Measurements from ENCODE around the gene LTBP3. TPM values are rescaled to one million over a fixed set of nuclear protein-coding genes. Genes with fewer than 3 reads are reported as not detected.

LTBP3 gene
- total RNA-seq, 1 donor from 2014 or later = 86.4 TPM

- no peak overlapping the region for H3K4me3 Mint-ChIP-seq (ENCODE audit: low read depth)
- intact Hi-C loops (cut with micrococcal nuclease) = no loop called here
- DNase-seq (ENCODE audit: low spot score) = no peak
- H3K9me3 Mint-ChIP-seq = no peaks in the 10 kb centered on the region
- no peaks in the 10 kb centered on the region for H3K27me3 Mint-ChIP-seq (ENCODE audit: low read depth)
- no peaks in the 10 kb centered on the region for H3K36me3 Mint-ChIP-seq (ENCODE audit: low read depth)
- no peak overlapping the region for H3K27ac Mint-ChIP-seq
- peaks cover 28% of the 10 kb centered on the region for H3K4me1 Mint-ChIP-seq (ENCODE audit: low read depth)
Measured at GRCh38 chr11:65500387-65501185, 57.6 kb downstream of the LTBP3 start.

DNA sequence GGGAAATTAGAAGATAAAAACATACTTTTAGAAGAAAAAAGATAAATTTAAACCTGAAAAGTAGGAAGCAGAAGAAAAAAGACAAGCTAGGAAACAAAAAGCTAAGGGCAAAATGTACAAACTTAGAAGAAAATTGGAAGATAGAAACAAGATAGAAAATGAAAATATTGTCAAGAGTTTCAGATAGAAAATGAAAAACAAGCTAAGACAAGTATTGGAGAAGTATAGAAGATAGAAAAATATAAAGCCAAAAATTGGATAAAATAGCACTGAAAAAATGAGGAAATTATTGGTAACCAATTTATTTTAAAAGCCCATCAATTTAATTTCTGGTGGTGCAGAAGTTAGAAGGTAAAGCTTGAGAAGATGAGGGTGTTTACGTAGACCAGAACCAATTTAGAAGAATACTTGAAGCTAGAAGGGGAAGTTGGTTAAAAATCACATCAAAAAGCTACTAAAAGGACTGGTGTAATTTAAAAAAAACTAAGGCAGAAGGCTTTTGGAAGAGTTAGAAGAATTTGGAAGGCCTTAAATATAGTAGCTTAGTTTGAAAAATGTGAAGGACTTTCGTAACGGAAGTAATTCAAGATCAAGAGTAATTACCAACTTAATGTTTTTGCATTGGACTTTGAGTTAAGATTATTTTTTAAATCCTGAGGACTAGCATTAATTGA lies 58.3 kb downstream of the LTBP3 start:
- H3K9me3 Mint-ChIP-seq = no peaks in the 10 kb centered on the region
- no peak overlapping the region for H3K27ac Mint-ChIP-seq
- H3K27me3 Mint-ChIP-seq (ENCODE audit: low read depth) = no peaks in the 10 kb centered on the region
- H3K4me3 Mint-ChIP-seq (ENCODE audit: low read depth) = no peak overlapping the region
- H3K4me1 Mint-ChIP-seq (ENCODE audit: low read depth) = peaks cover 24% of the 10 kb centered on the region
- H3K36me3 Mint-ChIP-seq (ENCODE audit: low read depth) = no peaks in the 10 kb centered on the region
- no peak for DNase-seq (ENCODE audit: low spot score)
- intact Hi-C loops (cut with micrococcal nuclease) = loop anchor here (10.0 kb wide), 1 partner anchor 625 kb away; the partner anchor contains the start of gene EHD1

DNA sequence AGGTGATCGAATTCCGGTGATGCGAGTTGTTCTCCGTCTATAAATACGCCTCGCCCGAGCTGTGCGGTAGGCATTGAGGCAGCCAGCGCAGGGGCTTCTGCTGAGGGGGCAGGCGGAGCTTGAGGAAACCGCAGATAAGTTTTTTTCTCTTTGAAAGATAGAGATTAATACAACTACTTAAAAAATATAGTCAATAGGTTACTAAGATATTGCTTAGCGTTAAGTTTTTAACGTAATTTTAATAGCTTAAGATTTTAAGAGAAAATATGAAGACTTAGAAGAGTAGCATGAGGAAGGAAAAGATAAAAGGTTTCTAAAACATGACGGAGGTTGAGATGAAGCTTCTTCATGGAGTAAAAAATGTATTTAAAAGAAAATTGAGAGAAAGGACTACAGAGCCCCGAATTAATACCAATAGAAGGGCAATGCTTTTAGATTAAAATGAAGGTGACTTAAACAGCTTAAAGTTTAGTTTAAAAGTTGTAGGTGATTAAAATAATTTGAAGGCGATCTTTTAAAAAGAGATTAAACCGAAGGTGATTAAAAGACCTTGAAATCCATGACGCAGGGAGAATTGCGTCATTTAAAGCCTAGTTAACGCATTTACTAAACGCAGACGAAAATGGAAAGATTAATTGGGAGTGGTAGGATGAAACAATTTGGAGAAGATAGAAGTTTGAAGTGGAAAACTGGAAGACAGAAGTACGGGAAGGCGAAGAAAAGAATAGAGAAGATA lies 59.0 kb downstream of the LTBP3 start, which contains the start of gene MALAT1:
MALAT1 (plus strand) TSS at position 69 of the 736 bp plus-strand sequence.
- H3K4me1 Mint-ChIP-seq (ENCODE audit: low read depth) = peaks cover 24% of the 10 kb centered on the region
- DNase-seq (ENCODE audit: low spot score) = peak; percentile 95
- no peaks in the 10 kb centered on the region for H3K36me3 Mint-ChIP-seq (ENCODE audit: low read depth)
- intact Hi-C loops (cut with micrococcal nuclease) = loop anchor here (10.0 kb wide), 1 partner anchor 624 kb away; the partner anchor contains the start of gene EHD1
- no peak within 1 kb of the TSS for H3K4me3 Mint-ChIP-seq (ENCODE audit: low read depth)
- H3K27ac Mint-ChIP-seq = no peak within 1 kb of the TSS
- H3K27me3 Mint-ChIP-seq (ENCODE audit: low read depth) = no peaks in the 10 kb centered on the region
- H3K9me3 Mint-ChIP-seq = no peaks in the 10 kb centered on the region

DNA sequence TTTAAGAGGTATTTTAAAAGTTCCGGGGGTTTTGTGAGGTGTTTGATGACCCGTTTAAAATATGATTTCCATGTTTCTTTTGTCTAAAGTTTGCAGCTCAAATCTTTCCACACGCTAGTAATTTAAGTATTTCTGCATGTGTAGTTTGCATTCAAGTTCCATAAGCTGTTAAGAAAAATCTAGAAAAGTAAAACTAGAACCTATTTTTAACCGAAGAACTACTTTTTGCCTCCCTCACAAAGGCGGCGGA lies 59.5 kb downstream of the LTBP3 start:
- peaks cover 25% of the 10 kb centered on the region for H3K4me1 Mint-ChIP-seq (ENCODE audit: low read depth)
- intact Hi-C loops (cut with micrococcal nuclease) = loop anchor here (10.0 kb wide), 1 partner anchor 624 kb away; the partner anchor contains the start of gene EHD1
- no peak for DNase-seq (ENCODE audit: low spot score)
- no peaks in the 10 kb centered on the region for H3K9me3 Mint-ChIP-seq
- no peak overlapping the region for H3K4me3 Mint-ChIP-seq (ENCODE audit: low read depth)
- H3K27ac Mint-ChIP-seq = no peak overlapping the region
- H3K36me3 Mint-ChIP-seq (ENCODE audit: low read depth) = no peaks in the 10 kb centered on the region
- no peaks in the 10 kb centered on the region for H3K27me3 Mint-ChIP-seq (ENCODE audit: low read depth)

GRCh38 chr11:65498042-65498726 lies 60.0 kb downstream of the LTBP3 start:
- DNase-seq (ENCODE audit: low spot score) = peak; percentile 65
- H3K36me3 Mint-ChIP-seq (ENCODE audit: low read depth) = no peaks in the 10 kb centered on the region
- no peaks in the 10 kb centered on the region for H3K27me3 Mint-ChIP-seq (ENCODE audit: low read depth)
- no peak overlapping the region for H3K4me3 Mint-ChIP-seq (ENCODE audit: low read depth)
- H3K9me3 Mint-ChIP-seq = no peaks in the 10 kb centered on the region
- peaks cover 27% of the 10 kb centered on the region for H3K4me1 Mint-ChIP-seq (ENCODE audit: low read depth)
- intact Hi-C loops (cut with micrococcal nuclease) = loop anchor here (10.0 kb wide), 1 partner anchor 623 kb away; the partner anchor contains the start of gene EHD1
- H3K27ac Mint-ChIP-seq = no peak overlapping the region

GRCh38 chr11:65497141-65498041 lies 60.8 kb downstream of the LTBP3 start:
- no peak overlapping the region for H3K4me3 Mint-ChIP-seq (ENCODE audit: low read depth)
- intact Hi-C loops (cut with micrococcal nuclease) = loop anchor here (1.0 to 10.0 kb wide), 6 partner anchors 21 to 623 kb away; partner anchors contain the start of genes EHD1, NEAT1 and SLC25A45

DNA sequence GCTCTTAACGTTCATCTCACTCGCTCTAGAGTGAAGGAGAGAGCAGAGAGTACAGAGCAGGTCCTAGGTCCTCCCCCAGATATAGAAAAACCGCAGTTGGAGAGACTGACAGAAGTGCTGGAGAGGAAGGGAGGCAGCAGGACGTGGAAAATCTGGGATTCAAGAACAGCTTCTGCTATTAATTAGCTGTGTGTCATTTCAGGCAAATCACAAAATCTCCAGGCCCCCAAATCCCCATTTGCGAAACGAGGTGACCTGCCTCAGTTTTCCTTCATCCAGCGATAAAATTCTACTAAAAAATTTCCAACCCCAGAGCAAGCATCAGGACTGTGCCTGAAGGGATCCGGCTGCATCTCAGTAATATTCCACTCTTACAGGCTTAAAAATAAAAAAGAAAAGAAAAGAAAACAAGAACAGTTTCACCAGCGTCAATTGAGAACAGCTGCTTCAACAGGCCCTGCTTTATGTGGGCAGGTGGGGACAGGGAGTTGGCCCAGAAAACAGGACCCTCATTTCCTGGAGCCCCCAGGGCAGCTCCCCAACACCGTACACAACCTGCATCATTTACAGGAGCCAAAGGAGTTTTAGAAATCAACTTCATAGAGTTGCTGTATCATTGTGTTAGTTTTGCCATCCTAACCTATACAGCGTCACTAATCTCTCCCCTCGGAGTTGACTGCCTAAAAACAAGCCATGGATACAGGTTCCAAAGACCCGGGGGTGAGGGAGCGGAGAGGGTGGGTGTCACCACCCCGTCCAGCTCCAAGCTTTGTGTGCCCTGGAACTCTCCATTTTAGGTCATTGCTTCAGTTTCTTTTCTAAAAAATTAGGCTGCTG lies 61.6 kb downstream of the LTBP3 start:
- DNase-seq (ENCODE audit: low spot score) = no peak
- Mint-ChIP-seq H3K4me3 (ENCODE audit: low read depth) (no peak overlapping the region), H3K4me1 (ENCODE audit: low read depth) (peaks cover 36% of the 10 kb centered on the region)

More at GRCh38 chr11:65497141-65498041, 60.8 kb downstream of the LTBP3 start:
- Mint-ChIP-seq H3K27ac (peak overlapping the region; percentile 88), H3K27me3 (ENCODE audit: low read depth) (no peaks in the 10 kb centered on the region), H3K9me3 (no peaks in the 10 kb centered on the region), H3K36me3 (ENCODE audit: low read depth) (no peaks in the 10 kb centered on the region), H3K4me1 (ENCODE audit: low read depth) (peaks cover 30% of the 10 kb centered on the region)
- peak; percentile 97 for DNase-seq (ENCODE audit: low spot score)

GRCh38 chr11:65493367-65494176 lies 64.6 kb downstream of the LTBP3 start:
- no peak for DNase-seq (ENCODE audit: low spot score)
- Mint-ChIP-seq H3K27ac (peak overlapping the region; percentile 98), H3K27me3 (ENCODE audit: low read depth) (no peaks in the 10 kb centered on the region), H3K9me3 (no peaks in the 10 kb centered on the region), H3K36me3 (ENCODE audit: low read depth) (no peaks in the 10 kb centered on the region), H3K4me3 (ENCODE audit: low read depth) (peak overlapping the region; percentile 73), H3K4me1 (ENCODE audit: low read depth) (peaks cover 45% of the 10 kb centered on the region)
- intact Hi-C loops (cut with micrococcal nuclease) = loop anchor here (10.0 kb wide), 1 partner anchor 619 kb away; the partner anchor contains the start of gene EHD1

More for the DNA sequence above, 61.6 kb downstream of the LTBP3 start:
- H3K9me3 Mint-ChIP-seq = no peaks in the 10 kb centered on the region
- intact Hi-C loops (cut with micrococcal nuclease) = loop anchor here (1.0 to 10.0 kb wide), 6 partner anchors 20 to 622 kb away; partner anchors contain the start of genes EHD1, NEAT1 and SLC25A45
- peak overlapping the region; percentile 88 for H3K27ac Mint-ChIP-seq
- no peaks in the 10 kb centered on the region for H3K27me3 Mint-ChIP-seq (ENCODE audit: low read depth)
- H3K36me3 Mint-ChIP-seq (ENCODE audit: low read depth) = no peaks in the 10 kb centered on the region

GRCh38 chr11:65492637-65493366 lies 65.4 kb downstream of the LTBP3 start:
- no peak for DNase-seq (ENCODE audit: low spot score)
- Mint-ChIP-seq H3K27me3 (ENCODE audit: low read depth) (no peaks in the 10 kb centered on the region), H3K4me1 (ENCODE audit: low read depth) (peaks cover 53% of the 10 kb centered on the region), H3K36me3 (ENCODE audit: low read depth) (no peaks in the 10 kb centered on the region), H3K27ac (peak overlapping the region; percentile 98), H3K9me3 (no peaks in the 10 kb centered on the region), H3K4me3 (ENCODE audit: low read depth) (peak overlapping the region; percentile 73)
- intact Hi-C loops (cut with micrococcal nuclease) = loop anchor here (10.0 kb wide), 1 partner anchor 618 kb away; the partner anchor contains the start of gene EHD1

- intact Hi-C loops (cut with micrococcal nuclease) = loop anchor here (10.0 kb wide), 1 partner anchor 618 kb away; the partner anchor contains the start of gene EHD1
- Mint-ChIP-seq H3K4me3 (ENCODE audit: low read depth) (peak overlapping the region; percentile 23), H3K27me3 (ENCODE audit: low read depth) (no peaks in the 10 kb centered on the region), H3K4me1 (ENCODE audit: low read depth) (peaks cover 58% of the 10 kb centered on the region), H3K36me3 (ENCODE audit: low read depth) (no peaks in the 10 kb centered on the region), H3K27ac (peak overlapping the region; percentile 78), H3K9me3 (no peaks in the 10 kb centered on the region)
- DNase-seq (ENCODE audit: low spot score) = no peak
Measured at GRCh38 chr11:65492387-65492636, 65.8 kb downstream of the LTBP3 start.

Measured in activated T-helper 2 cell treated with anti-CD3 and anti-CD28 coated beads, Interferon-gamma antibody, Interleukin-2, Interleukin-4, amounts not matched to agents 10 μg/mL and 5 μg/mL and 100 μg/mL, durations not matched to agents 14 hours and 24 hours and 36 hours (primary cell).